HEK293T (cell line): Measurements from ENCODE around the gene CASZ1.

Source experiments
- CTCF ChIA-PET: fragments of 350-600 bp; formaldehyde crosslinking; extraction: SDS; loops from one replicate; lab custom pipeline; 2021; ENCODE audit warnings: antibody characterized with exemption, inconsistent platforms; lab: Yijun Ruan, JAX
- POLR2A ChIA-PET: fragments of 350-600 bp; formaldehyde crosslinking; extraction: SDS; loops from one replicate; lab custom pipeline; 2020; ENCODE audit warnings: antibody characterized with exemption, inconsistent platforms; lab: Yijun Ruan, JAX
- DNase-seq: peaks from one replicate; pipeline ENCODE4 v3.0.0; 2012; ENCODE audit warnings: mixed read lengths; ENCODE audit errors: extremely low spot score
- ARNT ChIP-seq: fragments of 450-650 bp; IDR thresholded peaks from 2 replicates; pipeline ENCODE4 v1.6.1; 2017; ENCODE audit warnings: mild to moderate bottlenecking
- BHLHE40 ChIP-seq: fragments of 450-650 bp; IDR thresholded peaks from 2 replicates; pipeline ENCODE4 v1.6.1; 2016; ENCODE audit warnings: mild to moderate bottlenecking, moderate library complexity, borderline replicate concordance
- CTBP1 ChIP-seq: fragments of 450-650 bp; IDR thresholded peaks from 2 replicates; pipeline ENCODE4 v1.6.1; 2016; ENCODE audit warnings: borderline replicate concordance
- ELF4 ChIP-seq: fragments of 450-650 bp; IDR thresholded peaks from 2 replicates; pipeline ENCODE4 v1.6.1; 2017; ENCODE audit warnings: antibody characterized with exemption
- FOXA1 ChIP-seq: fragments of 450-650 bp; IDR thresholded peaks from 2 replicates; pipeline ENCODE4 v1.6.1; 2016; ENCODE audit warnings: mild to moderate bottlenecking
- FOXK2 ChIP-seq: fragments of 450-650 bp; IDR thresholded peaks from 2 replicates; pipeline ENCODE4 v1.6.1; 2016; ENCODE audit warnings: mild to moderate bottlenecking
- FOXM1 ChIP-seq: fragments of 450-650 bp; IDR thresholded peaks from 2 replicates; pipeline ENCODE4 v1.6.1; 2017; ENCODE audit warnings: mild to moderate bottlenecking, borderline replicate concordance
- HDGF ChIP-seq: fragments of 450-650 bp; IDR thresholded peaks from 2 replicates; pipeline ENCODE4 v1.6.1; 2017; ENCODE audit warnings: antibody characterized with exemption, borderline replicate concordance
- L3MBTL2 ChIP-seq: fragments of 450-650 bp; conservative IDR thresholded peaks from 2 replicates; pipeline ENCODE4 v1.6.1; 2016; ENCODE audit warnings: mild to moderate bottlenecking
- LEF1 ChIP-seq: fragments of 450-650 bp; IDR thresholded peaks from 2 replicates; pipeline ENCODE4 v1.6.1; 2017; ENCODE audit warnings: mild to moderate bottlenecking, borderline replicate concordance
- NFRKB ChIP-seq: fragments of 450-650 bp; IDR thresholded peaks from 2 replicates; pipeline ENCODE4 v1.6.1; 2016; ENCODE audit warnings: mild to moderate bottlenecking, moderate library complexity
- SP1 ChIP-seq: fragments of 450-650 bp; IDR thresholded peaks from 2 replicates; pipeline ENCODE4 v1.6.1; 2017
- SUZ12 ChIP-seq: fragments of 450-650 bp; IDR thresholded peaks from 2 replicates; pipeline ENCODE4 v1.6.1; 2016; ENCODE audit warnings: mild to moderate bottlenecking
- TARDBP ChIP-seq: fragments of 450-650 bp; IDR thresholded peaks from 2 replicates; pipeline ENCODE4 v1.6.1; 2016
- ZNF384 ChIP-seq: fragments of 450-650 bp; IDR thresholded peaks from 2 replicates; pipeline ENCODE4 v1.6.1; 2016
- TF ChIP-seq, protein P1 (sequence below): fragments of 450-650 bp; IDR thresholded peaks from 2 replicates; pipeline ENCODE4 v1.6.1; 2016

CASZ1 gene

DNA sequence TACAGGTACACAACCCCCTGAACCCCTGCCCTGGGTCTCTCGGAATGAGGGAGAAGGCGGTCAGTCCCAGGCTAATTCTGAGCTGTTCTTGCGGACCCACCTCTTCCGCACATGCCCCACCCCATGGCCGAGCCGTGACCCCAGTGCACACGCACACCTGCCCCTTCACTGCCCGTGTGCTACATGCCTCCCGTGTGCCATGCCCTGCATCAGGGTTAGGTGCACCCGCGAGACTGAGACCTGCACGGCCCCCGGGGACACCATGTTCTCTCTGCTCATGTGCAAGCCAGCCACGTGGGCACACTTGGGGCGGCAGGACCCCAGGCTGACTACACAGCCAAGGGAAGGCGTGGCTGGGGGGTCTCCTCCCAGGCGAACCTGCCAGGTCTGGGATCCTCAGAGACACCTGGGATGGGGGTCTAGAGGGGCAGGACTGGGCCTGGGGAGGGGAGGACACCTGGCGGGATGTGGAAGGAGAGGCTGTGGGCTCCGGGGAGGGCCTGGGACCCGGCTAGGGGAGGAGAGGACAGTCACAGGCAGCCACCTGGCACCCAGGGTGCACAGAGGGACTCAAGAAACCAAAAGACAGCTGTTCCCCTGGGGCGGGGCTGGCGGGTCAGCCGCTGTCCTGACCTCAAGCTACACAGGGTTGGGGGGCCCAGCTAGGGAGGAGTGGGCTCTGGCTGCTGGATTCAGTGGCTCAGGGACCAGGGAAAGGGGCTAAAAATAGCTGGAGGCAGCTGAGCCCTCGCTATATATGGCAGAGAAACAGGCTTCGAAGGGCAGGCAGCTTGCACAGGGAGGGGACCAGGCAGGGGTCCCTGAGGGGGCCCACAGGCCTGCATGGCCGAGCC lies 133.4 kb downstream of the CASZ1 start:
- POLR2A ChIA-PET = no interaction called here
- CTCF ChIA-PET = no interaction called here

DNA sequence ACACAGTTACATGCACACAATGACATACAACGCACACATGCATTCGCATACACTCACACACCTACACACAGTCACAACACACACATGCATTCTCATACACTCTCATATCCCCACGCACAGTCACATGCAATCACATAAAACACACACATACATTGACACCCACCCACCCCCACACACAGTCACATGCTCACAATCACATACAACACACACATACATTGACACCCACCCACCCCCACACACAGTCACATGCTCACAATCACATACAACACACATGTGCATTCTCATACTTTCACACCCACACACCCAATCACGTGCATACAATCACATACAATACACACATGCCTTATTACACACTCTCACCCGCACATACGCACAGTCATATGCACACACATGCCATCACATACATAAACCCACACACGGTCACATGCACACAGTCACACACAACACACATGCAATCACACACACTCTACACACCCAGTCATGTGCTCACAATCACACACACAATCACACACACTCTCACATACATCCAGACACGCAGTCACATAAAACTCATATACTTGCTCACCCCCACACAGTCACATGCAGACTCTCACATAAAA lies 134.3 kb downstream of the CASZ1 start:
- no peak for DNase-seq
- CTCF ChIA-PET = no interaction called here
- TF ChIP-seq NFRKB (no peak), SUZ12 (no peak), ZNF384 (no peak), ELF4 (no peak), LEF1 (no peak), L3MBTL2 (no peak), ARNT (no peak), FOXM1 (no peak), BHLHE40 (no peak), HDGF (no peak), FOXK2 (no peak), FOXA1 (no peak), TARDBP (no peak), CTBP1 (no peak), SP1 (no peak)
- TF ChIP-seq, protein P1, sequence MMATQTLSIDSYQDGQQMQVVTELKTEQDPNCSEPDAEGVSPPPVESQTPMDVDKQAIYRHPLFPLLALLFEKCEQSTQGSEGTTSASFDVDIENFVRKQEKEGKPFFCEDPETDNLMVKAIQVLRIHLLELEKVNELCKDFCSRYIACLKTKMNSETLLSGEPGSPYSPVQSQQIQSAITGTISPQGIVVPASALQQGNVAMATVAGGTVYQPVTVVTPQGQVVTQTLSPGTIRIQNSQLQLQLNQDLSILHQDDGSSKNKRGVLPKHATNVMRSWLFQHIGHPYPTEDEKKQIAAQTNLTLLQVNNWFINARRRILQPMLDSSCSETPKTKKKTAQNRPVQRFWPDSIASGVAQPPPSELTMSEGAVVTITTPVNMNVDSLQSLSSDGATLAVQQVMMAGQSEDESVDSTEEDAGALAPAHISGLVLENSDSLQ = no peak
- POLR2A ChIA-PET = no interaction called here

More for the DNA sequence above, 133.4 kb downstream of the CASZ1 start:
- TF ChIP-seq SP1 = no peak
- no peak for TF ChIP-seq BHLHE40
- TF ChIP-seq CTBP1 = no peak
- TF ChIP-seq FOXA1 = no peak
- no peak for TF ChIP-seq ARNT
- no peak for TF ChIP-seq TARDBP
- TF ChIP-seq FOXK2 = no peak
- no peak for TF ChIP-seq L3MBTL2
- TF ChIP-seq, protein P1 = no peak
- TF ChIP-seq LEF1 = no peak
- no peak for TF ChIP-seq ELF4
- TF ChIP-seq FOXM1 = no peak
- no peak for TF ChIP-seq SUZ12
- no peak for TF ChIP-seq NFRKB
- TF ChIP-seq ZNF384 = no peak
- DNase-seq = no peak

DNA sequence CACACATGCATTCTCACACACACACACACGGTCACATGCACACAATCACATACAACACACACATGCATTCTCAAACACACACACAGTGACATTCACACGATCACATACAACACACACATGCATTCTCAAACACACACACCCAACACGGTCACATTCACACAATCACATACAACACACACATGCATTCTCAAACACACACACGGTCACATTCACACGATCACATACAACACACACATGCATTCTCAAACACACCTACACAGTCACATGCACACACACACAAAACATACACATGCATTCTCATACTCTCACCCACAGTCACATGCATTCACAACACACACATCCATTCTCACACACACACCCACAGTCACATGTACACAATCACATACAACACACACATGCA lies 135.0 kb downstream of the CASZ1 start:
- CTCF ChIA-PET = no interaction called here

DNA sequence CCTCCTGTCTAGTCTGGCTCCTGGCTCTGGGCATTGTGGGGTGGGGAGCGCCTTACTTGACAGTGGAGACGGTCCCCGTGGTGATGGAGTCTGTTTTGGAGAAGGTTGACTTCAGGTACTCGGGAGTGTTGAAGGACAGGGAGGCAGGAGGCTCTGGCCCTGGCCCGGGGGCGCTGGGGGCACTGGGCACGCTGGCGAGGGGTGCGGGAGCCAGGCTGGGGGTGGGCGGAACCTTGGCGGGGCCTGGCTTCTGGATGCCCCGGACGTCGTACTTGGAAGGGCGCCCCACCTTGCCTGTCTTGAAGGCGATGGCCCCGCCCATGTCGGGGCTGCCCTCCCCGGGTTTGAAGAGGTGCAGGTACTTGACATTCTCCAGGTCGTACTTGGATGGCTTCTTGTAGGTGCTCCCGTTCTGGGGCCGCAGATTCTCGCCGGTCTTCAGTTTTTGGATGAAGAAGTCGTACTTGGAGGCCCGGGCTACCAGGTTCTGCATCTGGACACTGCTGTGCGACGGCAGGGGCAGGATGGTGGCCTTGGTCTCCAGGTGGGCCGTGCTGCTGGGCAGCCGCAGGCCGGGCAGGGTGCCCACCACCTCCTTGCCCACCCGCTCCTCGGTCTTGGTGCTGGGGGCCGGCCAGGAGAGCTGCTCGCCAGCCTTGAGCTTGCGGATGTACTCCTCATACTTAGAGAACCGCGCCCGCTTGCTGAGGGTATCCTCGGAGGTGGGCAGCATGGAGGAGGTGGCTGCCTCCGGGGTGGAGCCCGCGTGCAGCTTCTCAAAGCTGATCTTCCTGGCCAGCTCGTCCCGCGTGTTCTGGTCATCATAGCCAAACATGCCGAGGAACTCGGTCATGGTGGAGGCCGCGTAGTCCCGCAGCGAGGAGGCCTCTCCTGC lies 136.6 kb downstream of the CASZ1 start:
- no peak for TF ChIP-seq NFRKB
- TF ChIP-seq CTBP1 = no peak
- TF ChIP-seq HDGF = no peak
- TF ChIP-seq ARNT = no peak
- no peak for TF ChIP-seq TARDBP
- no peak for TF ChIP-seq LEF1
- TF ChIP-seq FOXM1 = no peak
- TF ChIP-seq ELF4 = no peak
- TF ChIP-seq SUZ12 = no peak
- TF ChIP-seq BHLHE40 = no peak
- TF ChIP-seq ZNF384 = no peak
- TF ChIP-seq, protein P1 = no peak
- TF ChIP-seq FOXK2 = no peak
- TF ChIP-seq L3MBTL2 = no peak
- no peak for TF ChIP-seq SP1
- CTCF ChIA-PET = no interaction called here
- POLR2A ChIA-PET = no interaction called here
- no peak for DNase-seq

More for the DNA sequence above, 135.0 kb downstream of the CASZ1 start:
- DNase-seq = no peak
- TF ChIP-seq, protein P1 = no peak
- no peak for TF ChIP-seq FOXK2
- 0 out of 2 replicates have a peak, but pooled peaks have one; percentile 2 for TF ChIP-seq TARDBP
- POLR2A ChIA-PET = no interaction called here
